Adrenal gland (tissue), 12 donors: Measurements from ENCODE around the gene PMF1. TPM values are rescaled to one million over a fixed set of nuclear protein-coding genes. Genes with fewer than 3 reads are reported as not detected.

ENCODE experiments used
- DNase-seq, 7 donors: peaks; one replicate each; pipeline ENCODE4 v3.0.0-alpha.2; 2019 to 2020
- H3K27ac ChIP-seq, 5 donors: fragments of 200-600 bp; sonication (generic) in 4 of 5; 1 replicate in 3 of 5; 2 replicates in 2 of 5; pipeline versions ENCODE4 v1.5.1 to v1.8.0; 2016 to 2020; ENCODE audit warnings: mild to moderate bottlenecking in 1 of 5
- H3K27me3 ChIP-seq: fragments of 200-600 bp; 2 replicates; pipeline ENCODE4 v1.8.0; 2021
- H3K36me3 ChIP-seq, 2 donors: fragments of 200-600 bp; replicated peaks in 1 of 2; 1 replicate in 1 of 2; 2 replicates in 1 of 2; pipeline versions ENCODE4 v1.5.1 to v1.8.0; 2018 to 2022
- H3K4me1 ChIP-seq, 2 donors: fragments of 200-600 bp; replicated peaks in 1 of 2; 1 replicate in 1 of 2; 2 replicates in 1 of 2; pipeline versions ENCODE4 v1.5.1 to v1.8.0; 2018 to 2021
- H3K4me3 ChIP-seq, 4 donors: fragments of 200-600 bp; sonication (generic) in 3 of 4; one replicate each; pipeline ENCODE4 v1.5.1; 2016 to 2018
- H3K9me3 ChIP-seq, 3 donors: fragments of 200-600 bp; sonication (generic) in 1 of 3; replicated peaks in 1 of 3; 1 replicate in 2 of 3; 2 replicates in 1 of 3; pipeline versions ENCODE4 v1.5.1 to v1.8.0; 2016 to 2021
- POLR2A ChIP-seq, 2 donors: fragments of 450-650 bp; IDR thresholded peaks; one replicate each; pipeline ENCODE4 v1.6.1; 2017; ENCODE audit warnings: antibody characterized with exemption in 2 of 2, mild to moderate bottlenecking in 2 of 2, moderate library complexity in 1 of 2
- WGBS, 4 donors: extraction: QIAGEN DNeasy Blood & Tissue Kit in 2 of 4; methylation state at CpG; one replicate each; pipeline versions ENCODE4 v1.1.5 to v1.1.7; 2013 to 2017; 5-methylcytosine and 5-hydroxymethylcytosine counted together
- intact Hi-C, 2 donors: fragments of 100-400 bp; cut with DNase I; formaldehyde crosslinking; loops; one replicate each; pipeline versions ENCODE4 v1.14.1 to v1.15.0; 2022 to 2023
- polyA plus RNA-seq, 3 donors: library from polyadenylated mRNA; stranded (reverse); fragments of 200-250 nt in 2 of 3; fragments of 350-450 nt in 1 of 3; fragmentation: Illumina TruSeq in 1 of 3; extraction: RNeasy Lipid Tissue Mini Kit (QIAGEN cat#74804) in 1 of 3; gene quantifications; one replicate each; pipeline ENCODE4 v1.2.3, GENCODE V29; 2013 to 2014
- total RNA-seq, 9 donors: library from RNA; depleted of rRNA in 4 of 9; stranded (reverse); fragments of >200 nt in 4 of 9; fragments of 120-200 nt in 1 of 9; fragmentation: NEBNext Ultra II Directional in 1 of 9; extraction: Animal tissue kit (Norgen Biotek cat#: 25700) in 1 of 9; gene quantifications; one replicate each; pipeline versions ENCODE4 v1.1.0 to v1.2.4, GENCODE V29; 2013 to 2023
- TF ChIP-seq, protein P1 (sequence below), 6 experiments: fragments of 450-650 bp in 4 of 6; fragments of 200-600 bp in 2 of 6; sonication (generic) in 1 of 6; IDR thresholded peaks; 1 replicate in 5 of 6; 2 replicates in 1 of 6; pipeline versions ENCODE4 v1.5.1 to v1.8.0; 2016 to 2021; ENCODE audit warnings: antibody characterized with exemption in 6 of 6, mild to moderate bottlenecking in 2 of 6, moderate library complexity in 1 of 6
- donor health status: healthy with polysubstance abuse.
- donor health status: Bipolar disorder and iron deficiency.
- donor health status: DM: yes; HTN: yes; CAD: no.
- donor health status: DM: no; HTN: no; CAD: no.
- donor health status: DM: no; HTN: no; CAD: no.
- donor health status: DM: yes; HTN: yes; CAD: no.

The PMF1 gene
- total and polyA plus RNA-seq, 12 donors, result 45.6 to 103 (median 67.7) TPM

- peaks cover 0 to 17% of the 10 kb centered on the region in 2 donors for H3K36me3 ChIP-seq
- H3K27ac ChIP-seq, result no peak overlapping the region
- intact Hi-C loops, result no loop called here
- no peak overlapping the region for H3K4me3 ChIP-seq
- H3K4me1 ChIP-seq, result peaks cover 0 to 17% of the 10 kb centered on the region in 2 donors
- H3K9me3 ChIP-seq, result no peaks in the 10 kb centered on the region
- DNase-seq, result no peak
- H3K27me3 ChIP-seq, result no peaks in the 10 kb centered on the region
- WGBS, 4 donors, result 69 to 81% (median 79%) methylated on average over 2 of the region's 2 CpGs
- no peak for TF ChIP-seq POLR2A (IDR thresholded peaks at IDR 0.05)
- TF ChIP-seq, protein P1, sequence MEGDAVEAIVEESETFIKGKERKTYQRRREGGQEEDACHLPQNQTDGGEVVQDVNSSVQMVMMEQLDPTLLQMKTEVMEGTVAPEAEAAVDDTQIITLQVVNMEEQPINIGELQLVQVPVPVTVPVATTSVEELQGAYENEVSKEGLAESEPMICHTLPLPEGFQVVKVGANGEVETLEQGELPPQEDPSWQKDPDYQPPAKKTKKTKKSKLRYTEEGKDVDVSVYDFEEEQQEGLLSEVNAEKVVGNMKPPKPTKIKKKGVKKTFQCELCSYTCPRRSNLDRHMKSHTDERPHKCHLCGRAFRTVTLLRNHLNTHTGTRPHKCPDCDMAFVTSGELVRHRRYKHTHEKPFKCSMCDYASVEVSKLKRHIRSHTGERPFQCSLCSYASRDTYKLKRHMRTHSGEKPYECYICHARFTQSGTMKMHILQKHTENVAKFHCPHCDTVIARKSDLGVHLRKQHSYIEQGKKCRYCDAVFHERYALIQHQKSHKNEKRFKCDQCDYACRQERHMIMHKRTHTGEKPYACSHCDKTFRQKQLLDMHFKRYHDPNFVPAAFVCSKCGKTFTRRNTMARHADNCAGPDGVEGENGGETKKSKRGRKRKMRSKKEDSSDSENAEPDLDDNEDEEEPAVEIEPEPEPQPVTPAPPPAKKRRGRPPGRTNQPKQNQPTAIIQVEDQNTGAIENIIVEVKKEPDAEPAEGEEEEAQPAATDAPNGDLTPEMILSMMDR (IDR thresholded peaks at IDR 0.05), result no peak
Measured at GRCh38 chr1:156196445-156196844, 16.4 kb upstream of the PMF1 start.

GRCh38 chr1:156198831-156199349, 13.9 kb upstream of the PMF1 start:
- H3K36me3 ChIP-seq, result peaks cover 0 to 17% of the 10 kb centered on the region in 2 donors
- 80 to 87% (median 83%) methylated on average over 5 of the region's 5 CpGs for WGBS, 4 donors
- no peak for TF ChIP-seq POLR2A (IDR thresholded peaks at IDR 0.05)
- TF ChIP-seq, protein P1 (IDR thresholded peaks at IDR 0.05), result no peak
- DNase-seq, result no peak
- H3K27ac ChIP-seq, result no peak overlapping the region
- no peaks in the 10 kb centered on the region for H3K9me3 ChIP-seq
- no peaks in the 10 kb centered on the region for H3K27me3 ChIP-seq
- H3K4me3 ChIP-seq, result no peak overlapping the region
- intact Hi-C loops, result no loop called here
- peaks cover 0 to 18% of the 10 kb centered on the region in 2 donors for H3K4me1 ChIP-seq

DNA sequence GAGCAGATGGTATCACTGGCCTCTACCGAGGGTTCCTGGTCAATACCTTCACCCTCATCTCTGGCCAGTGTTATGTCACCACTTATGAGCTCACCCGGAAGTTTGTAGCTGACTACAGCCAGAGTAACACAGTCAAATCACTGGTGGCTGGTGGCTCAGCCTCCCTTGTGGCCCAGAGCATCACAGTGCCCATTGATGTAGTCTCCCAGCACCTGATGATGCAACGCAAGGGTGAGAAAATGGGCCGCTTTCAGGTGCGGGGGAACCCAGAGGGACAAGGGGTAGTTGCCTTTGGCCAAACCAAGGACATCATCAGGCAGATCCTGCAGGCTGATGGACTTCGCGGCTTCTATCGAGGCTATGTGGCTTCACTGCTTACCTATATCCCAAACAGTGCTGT, 12.8 kb upstream of the PMF1 start:
- Histone ChIP-seq H3K4me1 (peaks cover 0 to 12% of the 10 kb centered on the region in 2 donors), H3K27me3 (no peaks in the 10 kb centered on the region), H3K9me3 (no peaks in the 10 kb centered on the region), H3K27ac (no peak overlapping the region), H3K4me3 (no peak overlapping the region), H3K36me3 (peaks cover 0 to 23% of the 10 kb centered on the region in 2 donors)
- intact Hi-C loops, result no loop called here
- no peak for TF ChIP-seq POLR2A (IDR thresholded peaks at IDR 0.05)
- TF ChIP-seq, protein P1 (IDR thresholded peaks at IDR 0.05), result no peak
- WGBS, 4 donors, result 89 to 97% (median 96%) methylated on average over 4 to 8 of the region's 8 CpGs
- no peak for DNase-seq

- DNase-seq, result no peak
- Histone ChIP-seq H3K4me1 (peaks cover 0 to 4% of the 10 kb centered on the region in 2 donors), H3K36me3 (peaks cover 0 to 36% of the 10 kb centered on the region in 2 donors), H3K27ac (no peak overlapping the region), H3K4me3 (no peak overlapping the region), H3K27me3 (no peaks in the 10 kb centered on the region), H3K9me3 (no peaks in the 10 kb centered on the region)
- TF ChIP-seq, protein P1 (IDR thresholded peaks at IDR 0.05), result no peak
- TF ChIP-seq POLR2A (IDR thresholded peaks at IDR 0.05), result no peak
- intact Hi-C loops, result no loop called here
Measured at GRCh38 chr1:156203331-156203730, 9.5 kb upstream of the PMF1 start.
